ENCODE measurements around the gene RBMS3. TPM values are rescaled to one million over a fixed set of nuclear protein-coding genes. Genes with fewer than 3 reads are reported as not detected.
A peak's percentile ranks its signal among the peaks of the same experiment; 100 is the strongest.

Gene RBMS3
- total RNA-seq, 1 donor from 2014 or later = 79.3 TPM

DNA sequence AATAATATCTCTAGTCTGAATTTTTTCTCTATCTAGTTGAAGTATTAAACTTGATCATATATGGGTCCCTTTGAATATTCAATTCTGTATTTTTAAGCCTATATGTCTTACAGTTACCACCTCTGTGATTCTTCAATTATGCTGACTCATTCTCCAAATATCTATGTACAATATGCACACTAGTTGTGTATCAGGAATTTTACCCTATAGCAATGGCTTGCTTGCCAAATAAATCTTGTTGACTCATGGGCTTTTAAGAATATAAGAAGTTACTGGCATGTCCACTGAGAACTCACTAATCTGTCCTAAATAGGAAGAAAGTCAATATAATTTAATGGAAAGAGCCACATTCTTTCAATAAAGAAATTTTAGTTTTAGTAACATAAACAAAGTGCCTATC, 656.3 kb downstream of the RBMS3 start:
- DNase-seq (ENCODE audit: low spot score) = no peak

DNA sequence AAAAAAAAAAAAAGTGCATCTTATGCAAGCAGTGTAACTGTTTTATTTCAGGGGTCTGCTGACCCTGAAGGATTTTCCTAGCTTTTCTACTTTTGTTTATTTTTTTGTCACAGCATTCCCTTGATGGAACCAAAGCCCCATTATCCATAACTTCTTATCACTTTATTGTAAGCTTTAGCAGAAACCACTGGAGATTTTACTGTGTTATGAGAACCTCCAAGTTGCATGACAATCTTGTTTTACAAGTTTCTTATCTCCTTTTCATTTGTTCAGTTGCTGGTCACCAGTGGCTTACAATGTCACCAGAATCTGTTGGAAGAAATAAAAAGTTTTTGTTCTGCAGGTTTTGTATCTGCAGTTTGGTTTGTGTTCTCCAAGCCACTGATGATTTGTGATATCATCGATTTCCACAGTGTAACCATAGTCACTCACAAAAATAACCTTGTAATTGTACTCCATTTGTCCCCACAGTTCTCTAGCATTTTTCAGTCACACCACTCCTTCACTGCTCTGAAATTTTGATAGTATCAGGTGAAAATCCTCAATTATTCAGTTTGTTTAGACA, 660.0 kb downstream of the RBMS3 start:
- DNase-seq (ENCODE audit: low spot score) = no peak

DNA sequence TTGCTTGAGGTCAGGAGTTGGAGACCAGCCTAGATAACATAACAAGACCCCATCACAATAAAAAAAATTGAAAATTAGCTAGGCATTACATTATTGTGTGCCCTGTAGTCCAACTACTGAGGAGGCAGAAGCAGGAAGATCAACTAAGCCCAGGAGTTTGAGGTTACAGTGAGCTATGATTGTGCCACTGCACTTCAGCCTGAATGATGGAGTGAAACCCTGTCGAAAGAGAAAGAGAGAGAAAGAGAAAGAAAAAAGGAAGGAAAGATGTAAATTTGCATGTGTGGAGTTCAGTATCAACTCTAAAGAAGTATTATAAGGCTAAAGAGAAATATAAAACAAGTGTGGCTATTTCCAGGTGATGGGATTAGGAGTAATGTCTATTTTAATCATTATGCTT, 661.4 kb downstream of the RBMS3 start:
- DNase-seq (ENCODE audit: low spot score) = no peak

DNA sequence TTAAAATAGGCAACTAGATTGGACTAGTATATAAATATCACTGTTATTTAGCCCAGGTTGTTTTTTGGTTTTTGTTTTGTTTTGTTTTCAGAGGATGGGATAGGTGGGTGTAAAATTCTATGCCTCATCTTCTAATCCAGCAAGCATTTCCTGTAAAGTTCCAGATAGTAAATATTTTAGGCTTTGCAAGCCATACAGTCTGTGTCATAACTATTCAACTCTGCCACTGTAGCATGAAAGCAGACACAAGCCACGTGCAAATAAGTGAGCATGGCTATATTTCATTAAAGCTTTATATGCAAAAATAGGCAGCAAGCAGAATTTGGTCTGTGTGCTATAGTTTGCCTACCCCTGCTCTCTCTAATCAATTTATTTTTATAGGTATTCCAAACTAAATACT, 668.3 kb downstream of the RBMS3 start:
- DNase-seq (ENCODE audit: low spot score) = no peak

DNA sequence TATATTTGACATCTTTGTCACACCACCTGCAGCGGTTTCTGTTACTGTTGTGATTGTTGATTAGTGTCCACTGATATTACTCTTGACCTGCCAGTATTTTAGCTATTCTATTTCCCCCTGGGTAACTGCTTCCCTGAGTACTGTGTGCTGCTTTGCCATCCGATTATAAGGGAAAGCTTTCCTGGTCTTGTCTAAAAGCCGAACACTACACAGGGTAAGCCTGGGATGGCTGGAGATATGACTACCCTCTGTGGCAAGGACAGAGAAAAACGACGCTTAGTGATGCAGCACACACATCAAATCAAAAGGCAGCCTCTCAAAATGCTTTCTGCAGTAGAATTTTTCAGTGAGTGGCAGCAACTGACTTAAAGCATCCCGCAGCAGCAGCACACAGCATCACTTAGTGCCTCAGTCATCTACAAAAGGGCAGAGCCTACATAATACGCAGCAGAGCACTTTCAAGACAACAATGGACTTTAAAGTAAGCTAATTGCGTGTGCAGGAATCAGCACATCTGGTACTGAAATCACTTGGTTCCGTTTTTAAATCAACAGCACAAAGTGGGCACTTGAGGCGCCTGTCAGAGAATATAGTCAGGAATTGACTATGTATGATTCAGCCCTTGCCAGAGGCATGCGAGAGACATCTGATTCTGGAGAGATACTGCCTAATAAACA, 669.2 kb downstream of the RBMS3 start:
- DNase-seq (ENCODE audit: low spot score) = no peak

DNA sequence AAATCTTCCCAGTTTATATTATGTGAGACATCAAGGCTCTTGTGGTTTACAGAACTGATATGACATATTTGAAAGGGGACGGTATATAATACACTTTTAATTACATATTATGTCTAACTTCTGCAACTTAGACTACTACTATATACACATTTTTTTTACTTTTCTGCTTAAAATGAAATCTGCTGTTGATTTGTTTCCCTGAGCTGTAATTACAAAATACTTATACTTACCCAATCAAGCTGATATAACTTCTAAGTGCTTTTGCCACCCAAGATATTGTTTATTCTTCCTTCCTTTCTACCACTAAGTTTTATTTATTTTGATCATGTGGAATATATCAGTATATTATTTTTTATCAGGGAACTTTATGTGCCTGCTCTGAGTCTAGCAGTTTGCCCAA, 671.6 kb downstream of the RBMS3 start:
- no peak for DNase-seq (ENCODE audit: low spot score)

DNA sequence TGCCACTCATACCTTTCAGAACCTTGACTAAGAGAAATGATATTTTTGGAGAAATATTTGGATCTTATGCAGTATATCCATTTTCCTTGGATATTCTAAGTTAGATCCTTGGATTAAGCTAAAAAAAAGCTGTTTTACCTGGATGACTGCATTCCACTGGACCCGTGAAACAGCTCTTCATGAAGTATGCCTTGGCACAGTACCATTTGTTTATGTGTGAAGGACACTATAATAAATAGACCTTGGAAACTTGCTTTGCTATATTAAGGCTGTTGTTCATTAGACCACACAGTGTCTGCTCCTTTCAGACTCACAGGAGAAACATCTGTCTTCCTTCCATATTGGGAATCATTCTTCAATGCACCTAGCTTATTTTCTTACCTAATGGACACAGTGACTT, 674.5 kb downstream of the RBMS3 start:
- DNase-seq (ENCODE audit: low spot score) = no peak

DNA sequence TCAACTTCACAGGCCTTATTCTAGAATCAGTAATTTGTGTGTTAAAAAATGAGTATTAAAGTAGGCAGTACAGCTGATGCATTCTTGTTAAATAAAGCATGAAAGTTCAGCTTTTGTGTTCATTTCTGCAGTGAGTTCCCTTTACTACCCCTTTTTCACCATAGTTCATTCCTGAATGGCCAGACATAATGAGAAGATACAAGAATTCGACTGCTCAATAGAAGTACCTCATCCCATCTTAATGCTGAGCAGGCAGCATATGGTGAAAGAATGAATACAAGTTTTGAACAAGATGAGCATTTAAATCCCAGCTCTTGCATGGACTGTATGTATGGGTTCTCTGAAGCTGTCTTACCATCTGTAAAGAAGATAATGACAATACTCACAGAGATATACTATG, 677.9 kb downstream of the RBMS3 start:
- DNase-seq (ENCODE audit: low spot score) = no peak

DNA sequence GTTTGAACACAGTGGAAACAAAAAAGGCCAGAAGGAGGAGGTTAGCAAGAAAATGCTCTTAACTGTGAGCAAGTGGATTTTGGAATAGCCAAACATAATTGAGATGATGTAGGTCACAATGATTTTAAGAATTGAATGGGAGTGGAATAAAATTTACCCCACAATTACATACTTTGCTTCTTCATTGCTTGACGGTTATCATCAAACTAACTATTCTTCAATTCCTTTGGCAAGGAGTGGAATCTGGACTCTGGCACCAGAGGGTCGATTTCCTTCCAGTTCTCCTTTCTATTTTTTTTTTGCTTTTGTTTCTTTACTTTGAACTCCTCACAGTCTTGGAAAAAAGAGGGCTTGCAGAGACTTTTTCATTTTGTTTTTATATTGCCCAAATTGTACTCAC, 691.0 kb downstream of the RBMS3 start:
- DNase-seq (ENCODE audit: low spot score) = no peak

DNA sequence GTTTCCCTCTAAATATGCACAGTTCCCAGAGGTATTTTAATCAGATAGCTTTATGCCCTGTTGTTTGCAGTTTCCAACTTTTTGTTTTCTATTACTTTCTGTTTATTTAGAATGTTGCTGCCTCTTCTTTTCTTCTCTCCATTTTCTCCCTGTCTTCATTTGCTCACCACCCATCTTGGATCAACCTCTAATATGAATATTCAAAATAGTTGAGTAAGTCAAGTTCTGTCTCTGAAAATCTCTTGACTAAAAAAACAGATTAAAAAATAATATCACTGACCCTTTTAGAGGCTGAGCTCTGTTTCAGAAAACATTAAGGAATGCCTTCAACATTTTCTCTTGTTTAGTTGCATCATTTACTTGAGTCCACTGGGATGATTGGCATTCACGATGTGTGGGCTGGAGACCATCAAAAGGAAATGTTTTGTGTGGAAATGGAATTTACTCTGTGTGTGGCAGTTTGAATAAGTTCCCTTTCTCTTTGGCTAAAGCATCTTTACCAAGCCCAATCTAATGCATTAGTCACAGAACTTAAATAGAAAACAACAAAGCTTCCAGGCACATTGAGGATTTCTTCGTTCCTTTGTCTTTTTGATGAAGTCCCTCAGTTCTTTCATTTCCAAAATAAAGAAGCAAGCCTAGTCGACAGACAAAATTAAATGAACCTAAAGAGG, 691.6 kb downstream of the RBMS3 start:
- no peak for DNase-seq (ENCODE audit: low spot score)

DNA sequence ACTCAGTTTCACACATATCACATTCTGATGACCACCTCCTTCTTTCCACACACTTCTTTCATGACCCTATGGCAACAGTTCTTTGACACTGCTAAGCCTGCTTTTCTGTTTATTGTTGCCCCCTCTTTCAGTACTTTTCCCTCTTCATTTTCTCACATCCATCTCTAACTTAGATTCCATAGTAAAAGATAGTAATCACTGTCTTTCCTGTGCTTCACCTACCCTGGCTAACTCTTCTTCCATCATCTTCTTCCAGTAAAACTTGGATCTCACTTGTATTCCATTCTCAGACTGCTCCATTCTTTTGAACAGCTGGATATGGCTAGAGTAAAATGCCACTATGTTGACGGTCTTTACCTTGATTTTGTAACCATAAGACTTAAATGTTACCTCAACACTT, 692.9 kb downstream of the RBMS3 start:
- DNase-seq (ENCODE audit: low spot score) = no peak

DNA sequence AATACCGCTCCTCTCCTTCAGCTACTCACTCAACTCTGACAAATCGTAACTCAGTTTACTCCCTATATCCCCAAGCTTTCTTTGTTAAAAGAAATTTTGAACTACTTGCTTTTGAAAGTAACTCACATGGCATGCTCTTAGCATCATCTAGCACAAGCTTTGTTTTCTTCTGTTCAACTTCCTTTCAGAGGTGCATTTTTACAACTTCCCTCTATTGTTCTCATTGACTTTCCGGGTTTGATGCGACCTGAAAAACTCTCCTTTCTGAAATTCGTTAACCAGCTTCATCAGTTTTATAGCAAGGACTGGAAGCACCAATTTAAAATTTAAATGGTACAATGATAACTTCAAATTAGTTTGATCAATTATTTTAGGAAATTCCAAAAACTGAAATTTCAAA, 696.0 kb downstream of the RBMS3 start:
- no peak for DNase-seq (ENCODE audit: low spot score)

DNA sequence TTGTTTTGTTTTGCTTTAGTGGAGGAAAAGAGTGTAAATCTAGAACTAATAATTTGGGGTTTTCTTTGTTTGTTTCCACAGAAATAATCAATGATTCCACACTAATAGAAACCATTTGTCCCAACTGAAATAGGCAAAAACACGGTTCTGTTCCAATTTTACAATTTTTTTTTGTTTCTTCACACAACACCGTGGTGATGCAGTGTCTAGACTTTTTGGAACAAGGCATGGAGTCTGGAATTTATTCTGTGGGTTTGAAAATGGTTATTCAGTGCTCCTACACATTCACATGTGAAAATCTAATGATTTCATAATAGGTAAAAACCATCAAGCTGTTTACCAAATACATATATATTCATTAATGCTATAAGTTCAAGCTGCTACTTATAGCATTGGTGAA, 696.5 kb downstream of the RBMS3 start:
- no peak for DNase-seq (ENCODE audit: low spot score)

DNA sequence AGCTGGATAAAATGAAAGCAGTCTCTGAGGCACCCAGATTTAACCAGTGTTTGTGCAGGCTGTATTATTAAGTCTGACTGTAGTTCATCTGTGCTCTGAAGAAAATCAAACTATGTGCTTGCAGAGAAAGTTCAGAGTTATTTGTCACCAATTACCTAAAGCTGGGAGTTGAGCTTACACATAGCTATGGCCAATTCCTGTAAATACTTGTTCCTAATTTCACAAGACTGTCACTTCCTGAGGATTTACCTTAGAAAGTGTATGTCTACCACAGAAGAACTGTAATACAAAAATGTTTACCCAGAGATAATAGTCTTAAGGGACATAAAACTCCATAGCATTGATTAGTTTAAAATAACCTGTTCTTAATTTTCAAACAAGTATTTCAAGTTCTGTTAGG, 697.2 kb downstream of the RBMS3 start:
- no peak for DNase-seq (ENCODE audit: low spot score)

DNA sequence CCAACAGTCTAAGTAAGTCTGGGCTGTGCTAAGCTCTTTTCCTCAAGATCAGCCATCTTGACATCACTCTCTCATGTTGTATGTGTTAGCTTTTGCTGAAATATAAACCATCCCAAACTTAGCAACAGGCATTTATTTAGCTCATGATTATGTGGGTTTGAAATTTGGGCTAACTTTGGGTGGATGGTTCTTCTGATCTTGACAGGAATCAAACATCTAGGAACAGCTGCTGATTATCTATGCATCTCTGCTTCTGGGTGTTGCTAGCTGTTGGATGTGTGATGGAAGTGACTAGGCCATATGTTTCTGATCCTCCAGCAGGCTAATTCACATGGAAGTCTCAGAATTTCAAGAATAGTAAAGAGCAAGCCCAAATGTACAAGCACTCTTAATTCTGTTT, 710.3 kb downstream of the RBMS3 start:
- DNase-seq (ENCODE audit: low spot score) = no peak

DNA sequence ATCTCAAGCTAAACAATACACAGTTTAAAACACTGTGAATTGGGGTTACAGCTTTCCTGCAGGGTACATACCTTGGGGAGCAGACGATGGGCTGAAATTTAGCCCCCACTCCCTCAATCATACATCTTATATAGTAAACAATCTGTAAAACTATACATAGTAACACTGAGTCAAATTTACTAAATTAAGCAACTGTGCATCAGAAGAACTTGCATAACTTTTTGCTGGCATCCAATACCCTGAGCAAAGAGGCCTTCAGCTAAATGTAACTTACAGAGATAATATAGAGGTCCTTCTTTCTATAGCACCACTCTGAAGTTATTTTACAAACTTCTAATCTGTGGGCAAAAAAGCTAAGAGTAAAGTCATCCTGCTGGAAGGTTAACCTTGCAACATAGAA, 721.9 kb downstream of the RBMS3 start:
- no peak for DNase-seq (ENCODE audit: low spot score)

DNA sequence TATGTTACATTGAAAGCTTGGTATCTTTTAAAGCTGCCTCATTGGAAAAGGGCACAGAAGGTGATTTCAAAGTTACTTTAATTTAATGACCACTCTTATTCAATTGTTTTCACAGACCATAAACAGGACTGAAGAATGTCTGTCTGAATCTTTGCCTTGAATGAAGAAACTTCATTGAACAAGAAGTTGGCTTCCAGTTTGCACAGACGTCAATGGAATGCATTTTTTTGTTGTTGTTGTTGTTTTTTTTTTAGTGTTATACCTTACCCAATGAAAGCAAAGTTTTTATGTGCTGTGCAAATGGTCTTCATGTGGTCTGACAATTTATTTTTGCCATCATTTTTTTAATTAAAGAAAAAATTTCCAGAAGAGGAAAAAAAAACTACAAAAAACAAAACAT, 722.9 kb downstream of the RBMS3 start:
- DNase-seq (ENCODE audit: low spot score) = no peak

DNA sequence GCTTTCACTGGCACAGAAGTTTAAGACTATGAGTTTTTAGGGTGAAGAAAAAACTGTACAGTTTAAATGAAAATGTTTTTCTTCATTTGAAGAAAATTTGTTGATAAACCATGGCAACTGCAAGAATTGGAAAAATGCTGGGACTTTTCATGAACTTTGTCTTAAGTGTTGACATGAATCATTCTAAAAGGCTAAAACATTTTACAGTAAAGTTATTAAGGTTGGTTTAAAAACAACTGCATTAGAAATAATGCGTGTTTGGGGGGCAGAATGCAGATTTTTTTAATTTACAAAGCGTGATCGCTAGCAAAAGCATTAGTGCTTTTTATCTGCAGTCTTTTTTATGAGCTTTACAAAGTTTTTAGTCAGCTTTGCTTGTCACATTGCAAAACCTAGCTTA, 723.6 kb downstream of the RBMS3 start:
- DNase-seq (ENCODE audit: low spot score) = no peak

DNA sequence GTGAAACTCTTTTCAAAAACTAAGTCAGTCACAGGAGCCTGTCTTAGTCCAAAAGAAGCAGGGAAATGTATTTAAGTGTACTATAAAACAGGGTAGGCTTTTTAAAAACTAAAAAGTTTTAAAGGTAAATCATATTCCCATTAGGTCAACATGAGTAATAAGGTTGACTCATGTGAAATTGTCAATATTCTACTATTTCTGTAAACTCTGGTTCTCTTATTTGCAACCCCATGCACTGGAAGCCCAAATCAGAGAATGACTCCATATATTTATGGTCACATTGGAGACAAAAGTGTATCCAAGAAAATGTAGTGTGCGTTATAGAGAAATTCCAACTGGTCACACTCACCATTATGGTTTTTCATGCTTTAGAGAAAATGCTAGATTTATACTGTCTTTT, 725.2 kb downstream of the RBMS3 start:
- no peak for DNase-seq (ENCODE audit: low spot score)

DNA sequence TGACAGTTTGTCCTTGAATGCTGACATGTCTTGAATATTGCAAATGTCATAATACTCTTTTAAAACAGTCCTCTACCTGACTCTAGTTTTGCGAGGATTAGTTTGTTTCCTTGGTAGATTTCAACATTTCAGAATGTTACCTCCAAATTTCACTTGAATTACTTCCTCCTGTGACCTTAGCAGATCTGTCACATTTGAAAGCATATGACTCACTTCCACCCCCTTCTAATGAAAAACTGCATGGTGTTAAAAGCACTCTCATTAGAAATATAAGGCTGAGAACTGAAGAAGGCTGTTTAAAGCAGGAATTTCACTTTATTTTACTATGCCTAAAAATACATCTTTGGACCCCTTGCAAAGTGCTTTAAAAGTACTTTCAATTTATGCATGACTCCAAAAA, 726.8 kb downstream of the RBMS3 start:
- no peak for DNase-seq (ENCODE audit: low spot score)

DNA sequence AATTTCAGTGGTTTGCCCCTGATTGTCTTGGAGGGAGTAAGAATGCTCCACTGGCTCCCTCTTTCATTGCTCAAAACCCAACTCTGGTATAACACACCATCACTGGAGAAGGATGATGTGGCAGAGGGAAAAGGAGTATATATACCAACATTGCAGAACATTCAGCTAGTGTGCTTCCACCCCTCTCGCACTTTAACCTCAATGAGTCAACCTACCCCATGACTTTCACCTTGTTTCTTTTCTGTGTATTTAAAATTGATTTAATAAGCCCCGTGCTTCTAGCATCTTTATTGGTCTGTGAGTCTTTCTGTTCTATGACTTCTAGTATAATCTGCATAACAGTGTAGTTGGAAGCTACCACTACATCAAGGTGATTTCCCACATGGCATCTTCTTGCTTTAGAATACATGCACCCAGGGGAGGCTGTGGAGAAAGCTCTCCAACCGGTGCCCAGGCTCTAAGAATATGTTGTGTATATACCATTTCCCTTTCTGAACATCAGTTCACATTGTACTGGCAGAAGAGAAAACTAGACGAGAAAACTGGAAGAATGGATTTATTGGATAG, 730.4 kb downstream of the RBMS3 start:
- no peak for DNase-seq (ENCODE audit: low spot score)

DNA sequence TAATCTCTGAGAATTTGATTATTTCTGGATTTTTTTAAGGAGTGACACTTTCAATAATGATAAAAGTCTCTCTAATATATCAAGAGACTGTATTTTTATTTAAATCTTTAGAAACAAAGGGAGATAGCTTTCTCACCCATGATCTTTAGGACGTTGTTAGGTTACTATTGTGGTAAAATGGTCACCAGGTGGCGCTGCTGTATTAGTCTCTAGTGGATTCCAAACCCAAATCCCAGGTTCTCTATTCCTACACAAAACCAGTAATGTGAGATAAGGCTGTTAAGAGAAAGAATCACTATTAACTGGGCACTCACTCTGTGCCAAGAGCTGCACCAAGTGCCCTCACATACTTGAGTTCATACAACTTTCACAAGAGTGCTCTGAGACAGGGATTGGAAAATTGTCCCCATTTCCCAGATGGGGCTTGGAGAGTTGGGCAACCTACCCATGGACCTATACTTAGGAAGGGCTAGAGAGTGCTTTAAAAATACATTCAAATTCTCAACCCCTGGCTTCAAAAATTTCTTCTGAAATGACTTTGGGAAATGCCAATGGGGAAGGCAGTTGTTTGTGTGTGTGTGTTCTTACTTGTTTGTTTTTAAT, 732.2 kb downstream of the RBMS3 start:
- peak; percentile 62 for DNase-seq (ENCODE audit: low spot score)

DNA sequence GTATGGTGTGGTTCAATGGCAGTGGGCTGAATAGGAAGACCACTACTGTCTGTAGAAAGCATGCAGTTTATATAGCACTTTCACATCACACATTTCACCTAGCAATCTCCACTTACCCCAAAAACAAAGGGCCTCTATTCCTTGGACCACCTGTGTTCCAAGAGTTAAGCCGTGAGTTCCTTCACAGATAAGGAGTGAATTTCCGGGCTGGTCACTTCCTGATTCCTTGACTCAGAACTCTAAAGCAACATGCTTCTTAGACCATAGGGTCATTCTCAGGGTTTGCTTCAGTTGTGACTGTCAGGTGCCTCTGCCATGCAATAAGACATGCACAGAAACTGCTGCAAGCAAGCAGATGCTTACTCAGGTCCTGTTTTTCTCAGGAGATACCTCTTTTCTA, 737.0 kb downstream of the RBMS3 start:
- no peak for DNase-seq (ENCODE audit: low spot score)
